GM18508 (cell line): ENCODE results near the gene KLHL25.

ENCODE experiments used
- ATAC-seq: cut with Tn5 transposase; IDR thresholded peaks from one replicate; pipeline ENCODE4 v1.9.1; 2021; ENCODE audit warnings: moderate number of reproducible peaks; ENCODE audit not compliant: insufficient read depth, unreplicated experiment

The KLHL25 gene

GRCh38 chr15:85750319-85751290 is 44.1 kb downstream of the KLHL25 start:
- ATAC-seq = no peak

- no peak for ATAC-seq
Measured at GRCh38 chr15:85749261-85750151, 45.2 kb downstream of the KLHL25 start.

GRCh38 chr15:85748729-85749128 is 46.0 kb downstream of the KLHL25 start:
- no peak for ATAC-seq

GRCh38 chr15:85748176-85748575 is 46.5 kb downstream of the KLHL25 start:
- ATAC-seq = no peak

GRCh38 chr15:85746641-85747040 is 48.1 kb downstream of the KLHL25 start:
- ATAC-seq = no peak

GRCh38 chr15:85745525-85746150 is 49.1 kb downstream of the KLHL25 start:
- ATAC-seq = no peak

- no peak for ATAC-seq
Measured at GRCh38 chr15:85745023-85745422, 49.7 kb downstream of the KLHL25 start.

- ATAC-seq = no peak
Measured at GRCh38 chr15:85744579-85744978, 50.1 kb downstream of the KLHL25 start.

GRCh38 chr15:85743392-85744055 is 51.2 kb downstream of the KLHL25 start:
- ATAC-seq = no peak

GRCh38 chr15:85742186-85742821 is 52.4 kb downstream of the KLHL25 start:
- no peak for ATAC-seq

GRCh38 chr15:85741662-85742061 is 53.1 kb downstream of the KLHL25 start:
- no peak for ATAC-seq

GRCh38 chr15:85741021-85741421 is 53.7 kb downstream of the KLHL25 start:
- no peak for ATAC-seq

GRCh38 chr15:85737061-85737460 is 57.7 kb downstream of the KLHL25 start:
- no peak for ATAC-seq

- ATAC-seq = no peak
Measured at GRCh38 chr15:85733416-85733815, 61.3 kb downstream of the KLHL25 start.

GRCh38 chr15:85730001-85730820 is 64.5 kb downstream of the KLHL25 start:
- no peak for ATAC-seq

- no peak for ATAC-seq
Measured at GRCh38 chr15:85727068-85727467, 67.7 kb downstream of the KLHL25 start.

- no peak for ATAC-seq
Measured at GRCh38 chr15:85726454-85726853, 68.3 kb downstream of the KLHL25 start.

- ATAC-seq = no peak
Measured at GRCh38 chr15:85725564-85725963, 69.2 kb downstream of the KLHL25 start.

- ATAC-seq = no peak
Measured at GRCh38 chr15:85725019-85725418, 69.7 kb downstream of the KLHL25 start.
